WTC11 (cell line): Measurements from ENCODE around the gene NLRP13.

Experiments
- ATF1 ChIP-seq: sonication (generic); formaldehyde crosslinking; IDR thresholded peaks from 2 replicates; pipeline ENCODE4 v1.8.1; 2023; ENCODE audit warnings: mild to moderate bottlenecking, moderate library complexity, missing genetic modification reagents
- CTCF ChIP-seq: fragments of 200-600 bp; IDR thresholded peaks from 2 replicates; pipeline ENCODE4 v1.8.0; 2022; ENCODE audit warnings: antibody characterized with exemption
- ETV6 ChIP-seq: sonication (generic); formaldehyde crosslinking; IDR thresholded peaks from 2 replicates; pipeline ENCODE4 v1.8.1; 2022; ENCODE audit warnings: mild to moderate bottlenecking, missing genetic modification reagents
- FOXK1 ChIP-seq: sonication (generic); formaldehyde crosslinking; IDR thresholded peaks from 2 replicates; pipeline ENCODE4 v1.8.0; 2022; ENCODE audit warnings: mild to moderate bottlenecking, moderate library complexity, missing genetic modification reagents
- FOXP4 ChIP-seq: sonication (generic); formaldehyde crosslinking; IDR thresholded peaks from 2 replicates; pipeline ENCODE4 v1.8.0; 2022; ENCODE audit warnings: mild to moderate bottlenecking, missing genetic modification reagents
- NFYB ChIP-seq: sonication (generic); formaldehyde crosslinking; conservative IDR thresholded peaks from 2 replicates; pipeline ENCODE4 v1.8.0; 2022; ENCODE audit warnings: low read depth, missing genetic modification reagents
- NR1H2 ChIP-seq: sonication (generic); formaldehyde crosslinking; IDR thresholded peaks from 2 replicates; pipeline ENCODE4 v1.9.0; 2021; ENCODE audit warnings: mild to moderate bottlenecking, moderate library complexity, missing genetic modification reagents
- USF2 ChIP-seq: sonication (generic); formaldehyde crosslinking; IDR thresholded peaks from 2 replicates; pipeline ENCODE4 v1.8.1; 2023; ENCODE audit warnings: mild to moderate bottlenecking, missing genetic modification reagents, moderate library complexity
- ZNF396 ChIP-seq: fragments of 250-450 bp; sonication (Bioruptor Pico); IDR thresholded peaks from 2 replicates; pipeline ENCODE4 v1.8.0; 2021; ENCODE audit warnings: mild to moderate bottlenecking, moderate library complexity, borderline replicate concordance

- no peak for TF ChIP-seq ZNF396 (CRISPR knock-in tag)
- no peak for TF ChIP-seq CTCF
- TF ChIP-seq NFYB (CRISPR knock-in tag): no peak
- TF ChIP-seq ETV6 (CRISPR knock-in tag): no peak
- no peak for TF ChIP-seq ATF1 (CRISPR knock-in tag)
- no peak for TF ChIP-seq USF2 (CRISPR knock-in tag)
- no peak for TF ChIP-seq FOXK1
- TF ChIP-seq NR1H2 (CRISPR knock-in tag): no peak
- TF ChIP-seq FOXP4 (CRISPR knock-in tag): no peak
These were observed 18.4 kb downstream of the NLRP13 start for GRCh38 chr19:55913643-55914268.
